HepG2 (cell line): ENCODE measurements around the gene LRP1-AS. TPM values are rescaled to one million over a fixed set of nuclear protein-coding genes. Genes with fewer than 3 reads are reported as not detected.

Source experiments
- ATAC-seq: fragments of 200-7000 bp; cut with Tn5 transposase; 3 replicates; pipeline ENCODE4 v1.9.1; 2020; ENCODE audit warnings: mild to moderate bottlenecking, moderate library complexity
- BruUV-seq: library from RNA; stranded (reverse); fragments of 400-500 nt; replicated peaks from 2 replicates; lab custom pipeline; 2021; lab: Mats Ljungman, UMichigan
- CTCF ChIA-PET: fragments of 300-600 bp; formaldehyde crosslinking; extraction: SDS; loops from one replicate; lab custom pipeline; 2021; ENCODE audit warnings: low total read pairs, inconsistent platforms, low intra/inter-chr PET ratio; lab: Yijun Ruan, JAX
- POLR2A ChIA-PET: fragments of 350-600 bp; sonication (Branson Sonifier 250); formaldehyde crosslinking; loops from one replicate; lab custom pipeline; 2020; ENCODE audit warnings: antibody characterized with exemption, inconsistent platforms; lab: Yijun Ruan, JAX
- DNase-seq: peaks from one replicate; pipeline ENCODE4 v3.0.0-alpha.2; 2015; ENCODE audit warnings: low spot score
- FAIRE-seq: peaks from 3 replicates; lab custom pipeline; 2011; peaks lifted over from hg19 to GRCh38; lab: Jason Lieb, UNC
- H2AFZ ChIP-seq: one replicate; pipeline ENCODE4 v1.6.1; 2011; ENCODE audit warnings: low read length, inconsistent platforms
- H3K27ac ChIP-seq: fragments of 300-600 bp; 3 replicates; pipeline ENCODE4 v1.8.0; 2011; ENCODE audit warnings: mixed run types, mild to moderate bottlenecking, mixed read lengths, low read length, inconsistent platforms; ENCODE audit not compliant: insufficient read depth; ENCODE audit errors: extremely low read length
- H3K27me3 ChIP-seq, 2 experiments: fragments of 200-600 bp in 1 of 2; 2 replicates in 1 of 2; 3 replicates in 1 of 2; pipeline versions ENCODE4 v1.6.0 to v1.8.0; 2011; ENCODE audit warnings: low read length in 2 of 2, mild to moderate bottlenecking in 2 of 2, moderate library complexity in 2 of 2, inconsistent platforms in 1 of 2; ENCODE audit not compliant: insufficient read depth in 2 of 2, control insufficient read depth in 1 of 2
- H3K36me3 ChIP-seq, 2 experiments: fragments of 200-600 bp in 1 of 2; replicated peaks in 1 of 2; 2 replicates in 1 of 2; 3 replicates in 1 of 2; pipeline versions ENCODE4 v1.5.1 to v1.8.0; 2011; ENCODE audit warnings: low read length in 2 of 2, inconsistent platforms in 1 of 2; ENCODE audit not compliant: insufficient read depth in 2 of 2, control insufficient read depth in 1 of 2
- H3K4me1 ChIP-seq: 2 replicates; pipeline ENCODE4 v1.5.1; 2012; ENCODE audit warnings: low read length, inconsistent platforms; ENCODE audit not compliant: insufficient read depth
- H3K4me2 ChIP-seq: 2 replicates; pipeline ENCODE4 v1.6.0; 2011; ENCODE audit warnings: low read depth, low read length, inconsistent platforms
- H3K4me3 ChIP-seq, 3 experiments: fragments of 200-600 bp in 1 of 3; sonication (generic), shearing (Covaris generic) in 1 of 3; replicated peaks in 1 of 3; 2 replicates each; pipeline ENCODE4 v1.5.1; 2011 to 2016; ENCODE audit warnings: low read length in 3 of 3, inconsistent platforms in 2 of 3, low read depth in 2 of 3, mild to moderate bottlenecking in 2 of 3, control low read depth in 1 of 3, mixed read lengths in 1 of 3; ENCODE audit not compliant: insufficient read depth in 1 of 3
- H3K79me2 ChIP-seq: one replicate; pipeline ENCODE4 v1.6.1; 2011; ENCODE audit warnings: low read length, inconsistent platforms; ENCODE audit not compliant: insufficient read depth
- H3K9ac ChIP-seq: 2 replicates; pipeline ENCODE4 v1.6.0; 2011; ENCODE audit warnings: mild to moderate bottlenecking, low read depth, low read length, inconsistent platforms; ENCODE audit not compliant: insufficient read depth
- H3K9me3 ChIP-seq: 2 replicates; pipeline ENCODE4 v1.5.1; 2012; ENCODE audit warnings: mild to moderate bottlenecking, low read length
- H4K20me1 ChIP-seq: 2 replicates; pipeline ENCODE4 v1.6.0; 2011; ENCODE audit warnings: inconsistent platforms, mild to moderate bottlenecking, low read length, moderate library complexity; ENCODE audit not compliant: insufficient read depth
- MED13 ChIP-seq: sonication (generic); formaldehyde crosslinking; IDR thresholded peaks from 2 replicates; pipeline ENCODE4 v1.5.0; 2020; ENCODE audit warnings: missing genetic modification reagents
- RELA ChIP-seq: sonication (generic); formaldehyde crosslinking; IDR thresholded peaks from 2 replicates; pipeline ENCODE4 v1.4.0; 2020; ENCODE audit warnings: missing genetic modification reagents
- SALL1 ChIP-seq: sonication (generic); formaldehyde crosslinking; IDR thresholded peaks from 2 replicates; pipeline ENCODE4 v1.8.0; 2022; ENCODE audit warnings: mild to moderate bottlenecking, missing genetic modification reagents
- SP1 ChIP-seq, 2 experiments: fragments of 450-650 bp in 1 of 2; sonication (generic) in 1 of 2; formaldehyde crosslinking in 1 of 2; IDR thresholded peaks; 2 replicates each; pipeline versions ENCODE4 v1.4.0 to v1.6.1; 2016 to 2020; ENCODE audit warnings: missing genetic modification reagents in 1 of 2
- ZFY ChIP-seq: sonication (generic); formaldehyde crosslinking; IDR thresholded peaks from 2 replicates; pipeline ENCODE4 v1.4.0; 2020; ENCODE audit warnings: missing genetic modification reagents
- ZNF510 ChIP-seq: sonication (generic); formaldehyde crosslinking; IDR thresholded peaks from 2 replicates; pipeline ENCODE4 v1.4.0; 2020; ENCODE audit warnings: low read depth, mild to moderate bottlenecking, missing genetic modification reagents
- ZNF572 ChIP-seq: sonication (generic); formaldehyde crosslinking; IDR thresholded peaks from 2 replicates; pipeline ENCODE4 v1.5.1; 2020; ENCODE audit warnings: mild to moderate bottlenecking, missing genetic modification reagents
- ZNF629 ChIP-seq: sonication (generic); formaldehyde crosslinking; conservative IDR thresholded peaks from 2 replicates; pipeline ENCODE4 v1.5.0; 2020; ENCODE audit warnings: missing genetic modification reagents
- ZSCAN29 ChIP-seq: sonication (generic); formaldehyde crosslinking; conservative IDR thresholded peaks from 2 replicates; pipeline ENCODE4 v1.4.0; 2020; ENCODE audit warnings: mild to moderate bottlenecking, missing genetic modification reagents
- WGBS: methylation state at CpG from one replicate; pipeline ENCODE4 v1.1.6; 2017; ENCODE audit warnings: low lambda C conversion rate; 5-methylcytosine and 5-hydroxymethylcytosine counted together
- in situ Hi-C: cut with HindIII; loops from 2 replicates; pipeline ENCODE4 v1.10.0; 2017; ENCODE audit warnings: low pct_unique_long_range_greater_than_20kb; ENCODE audit not compliant: extremely low pct_ligation_motif_present
- intact Hi-C: fragments of 100-400 bp; cut with micrococcal nuclease; formaldehyde crosslinking; loops from one replicate; pipeline ENCODE4 v1.10.0; 2022; ENCODE audit not compliant: unreplicated experiment
- polyA plus RNA-seq, 8 experiments: library from polyadenylated mRNA; depleted of rRNA in 3 of 8; stranded (reverse) in 7 of 8; unstranded in 1 of 8; fragments of >200 nt; fragmentation: Illumina TruSeq in 4 of 8; extraction: Trizol in 4 of 8; gene quantifications; 2 replicates each; pipeline versions ENCODE4 v1.2.1 to v1.2.3, GENCODE V29; 2011 to 2016; ENCODE audit warnings: low read depth in 4 of 8, missing spikeins in 1 of 8, mixed read lengths in 1 of 8; ENCODE audit not compliant: insufficient read depth in 1 of 8
- total RNA-seq, 5 experiments: library from RNA; depleted of rRNA; stranded (reverse); fragments of >200 nt; fragmentation: Illumina TruSeq; extraction: Trizol; gene quantifications; 2 replicates each; pipeline ENCODE4 v1.2.3, GENCODE V29; 2016; ENCODE audit warnings: low read depth in 1 of 5
- TF ChIP-seq, protein P1 (sequence below): sonication (generic); IDR thresholded peaks from 2 replicates; pipeline ENCODE4 v1.6.1; 2016; ENCODE audit warnings: low read depth, borderline replicate concordance
- TF ChIP-seq, protein P2 (sequence below): sonication (generic); formaldehyde crosslinking; IDR thresholded peaks from 2 replicates; pipeline ENCODE4 v1.5.1; 2020; ENCODE audit warnings: mild to moderate bottlenecking, missing genetic modification reagents, moderate library complexity
- TF ChIP-seq, protein P3 (sequence below): IDR thresholded peaks from 2 replicates; pipeline ENCODE4 v1.6.1; 2016

Gene LRP1-AS
- total and polyA plus RNA-seq, 2 of the 13 experiments (the other 11 are each of a cell fraction or from before 2014, with no cell fraction given): 0.20 TPM; not detected in 1

GRCh38 chr12:57146092-57146491 lies 1.3 kb downstream of the LRP1-AS start (continued):
- TF ChIP-seq, protein P1, sequence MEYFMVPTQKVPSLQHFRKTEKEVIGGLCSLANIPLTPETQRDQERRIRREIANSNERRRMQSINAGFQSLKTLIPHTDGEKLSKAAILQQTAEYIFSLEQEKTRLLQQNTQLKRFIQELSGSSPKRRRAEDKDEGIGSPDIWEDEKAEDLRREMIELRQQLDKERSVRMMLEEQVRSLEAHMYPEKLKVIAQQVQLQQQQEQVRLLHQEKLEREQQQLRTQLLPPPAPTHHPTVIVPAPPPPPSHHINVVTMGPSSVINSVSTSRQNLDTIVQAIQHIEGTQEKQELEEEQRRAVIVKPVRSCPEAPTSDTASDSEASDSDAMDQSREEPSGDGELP: no peak
- TF ChIP-seq ZNF572 (CRISPR knock-in tag) (no peak), ZSCAN29 (no peak), MED13 (CRISPR knock-in tag) (no peak), ZFY (CRISPR knock-in tag) (no peak), ZNF510 (CRISPR knock-in tag) (no peak), RELA (no peak), ZNF629 (CRISPR knock-in tag) (peak; percentile 92)
- TF ChIP-seq, all 625 proteins: peak for 4

DNA sequence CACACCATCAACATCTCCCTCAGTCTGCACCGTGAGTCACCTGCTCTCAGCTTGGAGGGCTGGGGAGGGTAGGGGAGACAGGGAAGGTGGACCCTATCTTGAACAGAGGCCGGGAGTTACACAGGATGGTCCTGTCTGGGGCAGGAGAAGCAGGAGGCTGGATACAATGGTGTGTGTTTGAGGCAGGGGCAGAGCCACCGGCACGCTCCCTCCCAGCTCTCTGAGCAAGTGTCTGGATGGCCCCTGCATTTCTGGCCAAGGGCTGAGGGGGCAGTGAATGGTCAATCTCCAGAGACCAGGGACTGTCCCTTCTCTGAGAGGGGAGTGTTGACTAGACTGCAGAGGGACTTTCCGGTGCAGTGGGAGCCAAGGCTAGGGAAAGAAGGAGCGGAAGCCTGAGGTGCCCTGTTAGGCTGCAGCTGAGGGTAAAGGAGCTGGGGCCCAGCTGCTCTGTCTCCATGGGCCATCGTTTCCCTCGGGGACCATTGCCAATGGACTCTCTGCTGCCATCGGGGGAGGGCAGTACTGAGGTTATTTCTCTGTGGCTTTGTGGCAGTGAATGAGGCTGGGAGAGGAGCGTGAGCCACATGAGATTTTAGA lies 1.9 kb downstream of the LRP1-AS start:
- no peak for FAIRE-seq

More for the DNA sequence above, 1.9 kb downstream of the LRP1-AS start:
- TF ChIP-seq SALL1 (CRISPR knock-in tag) (0 out of 2 replicates have a peak, but pooled peaks have one; percentile 9), SP1 (IDR thresholded peaks at IDR 0.05) (no peak), SP1 (CRISPR knock-in tag; IDR thresholded peaks at IDR 0.05) (no peak)
- TF ChIP-seq, protein P2, sequence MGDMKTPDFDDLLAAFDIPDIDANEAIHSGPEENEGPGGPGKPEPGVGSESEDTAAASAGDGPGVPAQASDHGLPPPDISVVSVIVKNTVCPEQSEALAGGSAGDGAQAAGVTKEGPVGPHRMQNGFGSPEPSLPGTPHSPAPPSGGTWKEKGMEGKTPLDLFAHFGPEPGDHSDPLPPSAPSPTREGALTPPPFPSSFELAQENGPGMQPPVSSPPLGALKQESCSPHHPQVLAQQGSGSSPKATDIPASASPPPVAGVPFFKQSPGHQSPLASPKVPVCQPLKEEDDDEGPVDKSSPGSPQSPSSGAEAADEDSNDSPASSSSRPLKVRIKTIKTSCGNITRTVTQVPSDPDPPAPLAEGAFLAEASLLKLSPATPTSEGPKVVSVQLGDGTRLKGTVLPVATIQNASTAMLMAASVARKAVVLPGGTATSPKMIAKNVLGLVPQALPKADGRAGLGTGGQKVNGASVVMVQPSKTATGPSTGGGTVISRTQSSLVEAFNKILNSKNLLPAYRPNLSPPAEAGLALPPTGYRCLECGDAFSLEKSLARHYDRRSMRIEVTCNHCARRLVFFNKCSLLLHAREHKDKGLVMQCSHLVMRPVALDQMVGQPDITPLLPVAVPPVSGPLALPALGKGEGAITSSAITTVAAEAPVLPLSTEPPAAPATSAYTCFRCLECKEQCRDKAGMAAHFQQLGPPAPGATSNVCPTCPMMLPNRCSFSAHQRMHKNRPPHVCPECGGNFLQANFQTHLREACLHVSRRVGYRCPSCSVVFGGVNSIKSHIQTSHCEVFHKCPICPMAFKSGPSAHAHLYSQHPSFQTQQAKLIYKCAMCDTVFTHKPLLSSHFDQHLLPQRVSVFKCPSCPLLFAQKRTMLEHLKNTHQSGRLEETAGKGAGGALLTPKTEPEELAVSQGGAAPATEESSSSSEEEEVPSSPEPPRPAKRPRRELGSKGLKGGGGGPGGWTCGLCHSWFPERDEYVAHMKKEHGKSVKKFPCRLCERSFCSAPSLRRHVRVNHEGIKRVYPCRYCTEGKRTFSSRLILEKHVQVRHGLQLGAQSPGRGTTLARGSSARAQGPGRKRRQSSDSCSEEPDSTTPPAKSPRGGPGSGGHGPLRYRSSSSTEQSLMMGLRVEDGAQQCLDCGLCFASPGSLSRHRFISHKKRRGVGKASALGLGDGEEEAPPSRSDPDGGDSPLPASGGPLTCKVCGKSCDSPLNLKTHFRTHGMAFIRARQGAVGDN: peak; percentile 65
- TF ChIP-seq, protein P3, sequence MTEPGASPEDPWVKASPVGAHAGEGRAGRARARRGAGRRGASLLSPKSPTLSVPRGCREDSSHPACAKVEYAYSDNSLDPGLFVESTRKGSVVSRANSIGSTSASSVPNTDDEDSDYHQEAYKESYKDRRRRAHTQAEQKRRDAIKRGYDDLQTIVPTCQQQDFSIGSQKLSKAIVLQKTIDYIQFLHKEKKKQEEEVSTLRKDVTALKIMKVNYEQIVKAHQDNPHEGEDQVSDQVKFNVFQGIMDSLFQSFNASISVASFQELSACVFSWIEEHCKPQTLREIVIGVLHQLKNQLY (CRISPR knock-in tag): no peak
- no peak for DNase-seq
- 93% methylated on average over 6 of the region's 10 CpGs for WGBS
- H3K27ac ChIP-seq: peak overlapping the region; percentile 92
- H3K9me3 ChIP-seq: no peaks in the 10 kb centered on the region
- H3K36me3 ChIP-seq: peaks cover 35 to 49% of the 10 kb centered on the region in 2 experiments
- ChIA-PET CTCF (no interaction called here), POLR2A (interaction anchor here (1.4 to 11.4 kb wide), 3 partner anchors 14 to 37 kb away, joined by 4 to 827 read pairs (median 27); partner anchors contain the start of gene LRP1)
- H2AFZ ChIP-seq: no peak overlapping the region
- intact Hi-C loops (no loop called here), in situ Hi-C loops (no loop called here)
- ATAC-seq: peak; percentile 5; the same call in 1 of the 3 replicates
- no peak overlapping the region for H3K4me2 ChIP-seq
- peaks cover 90% of the 10 kb centered on the region for H3K4me1 ChIP-seq
- H3K27me3 ChIP-seq: no peaks in the 10 kb centered on the region
- peaks cover 3% of the 10 kb centered on the region for H3K79me2 ChIP-seq
- no peak overlapping the region for H3K4me3 ChIP-seq
- no peak overlapping the region for H3K9ac ChIP-seq
- H4K20me1 ChIP-seq: no peaks in the 10 kb centered on the region
- no TSS peak for BruUV-seq
